H54 (cell line): ENCODE data around the gene KCNJ10.
"Not testable (repeated sequence)": the region's sequence is repeated elsewhere in the genome, so short reads cannot be mapped to it uniquely, and the experiment has no call there.

Experiments used
- DNase-seq: peaks from one replicate; pipeline ENCODE4 v3.0.0; 2011; ENCODE audit warnings: low spot score, mixed read lengths; ENCODE audit not compliant: insufficient read length
- FAIRE-seq: peaks from 3 replicates; lab custom pipeline; 2011; peaks lifted over from hg19 to GRCh38; lab: Jason Lieb, UNC
- POLR2A ChIP-seq: IDR thresholded peaks from 2 replicates; pipeline ENCODE4 v1.6.1; 2011; ENCODE audit warnings: low read depth, mild to moderate bottlenecking, low read length

The KCNJ10 gene

GRCh38 chr1:160069460-160070231, at the start of gene KCNJ10:
TSS of gene KCNJ10 (minus strand) at chr1:160070160. CDS start at chr1:160042532, 27,628 bp downstream.
- no peak for DNase-seq
- no peak for TF ChIP-seq POLR2A
- no peak for FAIRE-seq

- no peak for TF ChIP-seq POLR2A
- DNase-seq (no peak), FAIRE-seq (no peak)
These were observed 49.0 kb upstream of the KCNJ10 start for GRCh38 chr1:160118928-160119327.

GRCh38 chr1:160117709-160118183, 47.8 kb upstream of the KCNJ10 start:
- DNase-seq (no peak), FAIRE-seq (no peak)
- TF ChIP-seq POLR2A = no peak

GRCh38 chr1:160117300-160117699, 47.3 kb upstream of the KCNJ10 start:
- FAIRE-seq (no peak), DNase-seq (no peak)
- no peak for TF ChIP-seq POLR2A

- DNase-seq (no peak), FAIRE-seq (no peak)
- no peak for TF ChIP-seq POLR2A
These were observed 46.6 kb upstream of the KCNJ10 start for GRCh38 chr1:160116283-160117147.

- FAIRE-seq (no peak), DNase-seq (no peak)
- no peak for TF ChIP-seq POLR2A
These were observed 45.8 kb upstream of the KCNJ10 start, which contains the start of gene ATP1A2 for GRCh38 chr1:160115545-160116282. TSS of gene ATP1A2 (plus strand) at chr1:160115759. CDS start at chr1:160115862, 103 bp downstream.

- FAIRE-seq = no peak
- TF ChIP-seq POLR2A = no peak
- no peak for DNase-seq
These were observed 44.1 kb upstream of the KCNJ10 start for GRCh38 chr1:160114085-160114484.

GRCh38 chr1:160113407-160113806, 43.4 kb upstream of the KCNJ10 start:
- TF ChIP-seq POLR2A = no peak
- FAIRE-seq (no peak), DNase-seq (no peak)

GRCh38 chr1:160112357-160112756, 42.4 kb upstream of the KCNJ10 start:
- no peak for FAIRE-seq
- no peak for TF ChIP-seq POLR2A
- no peak for DNase-seq

GRCh38 chr1:160111462-160111861, 41.5 kb upstream of the KCNJ10 start:
- not testable (repeated sequence) for FAIRE-seq, DNase-seq

- no peak for TF ChIP-seq POLR2A
- FAIRE-seq = no peak
These were observed 39.7 kb upstream of the KCNJ10 start for GRCh38 chr1:160109686-160110085.

GRCh38 chr1:160108888-160109662, 39.1 kb upstream of the KCNJ10 start:
- FAIRE-seq (no peak), DNase-seq (peak; percentile 62)
- no peak for TF ChIP-seq POLR2A

More at GRCh38 chr1:160109686-160110085, 39.7 kb upstream of the KCNJ10 start:
- no peak for DNase-seq

GRCh38 chr1:160107512-160107911, 37.6 kb upstream of the KCNJ10 start:
- no peak for TF ChIP-seq POLR2A
- FAIRE-seq (no peak), DNase-seq (no peak)
